HepG2 (cell line): ENCODE measurements around the gene PGAP3. TPM values are rescaled to one million over a fixed set of nuclear protein-coding genes. Genes with fewer than 3 reads are reported as not detected.
A peak's percentile ranks its signal among the peaks of the same experiment; 100 is the strongest.

Experiments used
- BRCA1 ChIP-seq: sonication (generic); formaldehyde crosslinking; IDR thresholded peaks from 2 replicates; pipeline ENCODE4 v1.4.0; 2020; ENCODE audit warnings: missing genetic modification reagents
- CBX1 ChIP-seq: IDR thresholded peaks from one replicate; pipeline ENCODE4 v1.6.1; 2016; ENCODE audit warnings: antibody characterized with exemption, low read depth
- CBX5 ChIP-seq: sonication (generic); formaldehyde crosslinking; IDR thresholded peaks from 2 replicates; pipeline ENCODE4 v1.4.0; 2020; ENCODE audit warnings: missing genetic modification reagents, borderline replicate concordance
- EED ChIP-seq: sonication (generic); formaldehyde crosslinking; IDR thresholded peaks from 2 replicates; pipeline ENCODE4 v1.5.0; 2020; ENCODE audit warnings: mild to moderate bottlenecking, missing genetic modification reagents
- HNRNPUL1 ChIP-seq: fragments of 200-400 bp; formaldehyde crosslinking; IDR thresholded peaks from 2 replicates; pipeline ENCODE4 v1.6.1; 2017; ENCODE audit warnings: low read depth, mild to moderate bottlenecking, low read length, moderate library complexity
- KDM3A ChIP-seq: IDR thresholded peaks from 2 replicates; pipeline ENCODE4 v1.6.1; 2018; ENCODE audit warnings: low read depth, missing compliant biosample characterization
- MIER3 ChIP-seq: IDR thresholded peaks from 2 replicates; pipeline ENCODE4 v1.6.1; 2016; ENCODE audit warnings: missing compliant biosample characterization, borderline replicate concordance
- MLLT10 ChIP-seq: sonication (generic); formaldehyde crosslinking; IDR thresholded peaks from 2 replicates; pipeline ENCODE4 v1.4.0; 2020; ENCODE audit warnings: missing genetic modification reagents
- SSRP1 ChIP-seq: IDR thresholded peaks from 2 replicates; pipeline ENCODE4 v1.6.1; 2016; ENCODE audit warnings: control low read depth
- YEATS4 ChIP-seq: sonication (generic); formaldehyde crosslinking; IDR thresholded peaks from 2 replicates; pipeline ENCODE4 v1.4.0; 2020; ENCODE audit warnings: missing genetic modification reagents, borderline replicate concordance
- ZKSCAN1 ChIP-seq: fragments of 150-350 bp; IDR thresholded peaks from 2 replicates; pipeline ENCODE4 v1.6.1; 2014; ENCODE audit warnings: low read length
- ZNF17 ChIP-seq: sonication (generic); formaldehyde crosslinking; IDR thresholded peaks from 2 replicates; pipeline ENCODE4 v1.5.0; 2020; ENCODE audit warnings: mild to moderate bottlenecking, missing genetic modification reagents
- ZNF232 ChIP-seq: sonication (generic); formaldehyde crosslinking; IDR thresholded peaks from 2 replicates; pipeline ENCODE4 v1.4.0; 2020; ENCODE audit warnings: missing genetic modification reagents, borderline replicate concordance
- ZNF546 ChIP-seq: sonication (generic); formaldehyde crosslinking; conservative IDR thresholded peaks from 2 replicates; pipeline ENCODE4 v1.8.1; 2023; ENCODE audit warnings: mild to moderate bottlenecking, missing genetic modification reagents
- ZNF724P ChIP-seq: sonication (generic); formaldehyde crosslinking; IDR thresholded peaks from 2 replicates; pipeline ENCODE4 v1.8.0; 2022; ENCODE audit warnings: missing genetic modification reagents, borderline replicate concordance
- polyA plus RNA-seq, 8 experiments: library from polyadenylated mRNA; depleted of rRNA in 3 of 8; stranded (reverse) in 7 of 8; unstranded in 1 of 8; fragments of >200 nt; fragmentation: Illumina TruSeq in 4 of 8; extraction: Trizol in 4 of 8; gene quantifications; 2 replicates each; pipeline versions ENCODE4 v1.2.1 to v1.2.3, GENCODE V29; 2011 to 2016; ENCODE audit warnings: low read depth in 4 of 8, missing spikeins in 1 of 8, mixed read lengths in 1 of 8; ENCODE audit not compliant: insufficient read depth in 1 of 8
- total RNA-seq, 5 experiments: library from RNA; depleted of rRNA; stranded (reverse); fragments of >200 nt; fragmentation: Illumina TruSeq; extraction: Trizol; gene quantifications; 2 replicates each; pipeline ENCODE4 v1.2.3, GENCODE V29; 2016; ENCODE audit warnings: low read depth in 1 of 5
- TF ChIP-seq, protein P1 (sequence below): sonication (generic); formaldehyde crosslinking; IDR thresholded peaks from 2 replicates; pipeline ENCODE4 v1.8.1; 2023; ENCODE audit warnings: mild to moderate bottlenecking, moderate library complexity, missing genetic modification reagents
- TF ChIP-seq, protein P2 (sequence below): sonication (generic); formaldehyde crosslinking; IDR thresholded peaks from 2 replicates; pipeline ENCODE4 v1.4.0; 2020; ENCODE audit warnings: missing genetic modification reagents, borderline replicate concordance
- TF ChIP-seq, protein P3 (sequence below): fragments of 450-650 bp; IDR thresholded peaks from 2 replicates; pipeline ENCODE4 v1.6.1; 2017; ENCODE audit warnings: mild to moderate bottlenecking
- TF ChIP-seq, protein P4 (sequence below): IDR thresholded peaks from 2 replicates; pipeline ENCODE4 v1.6.1; 2016
- TF ChIP-seq, protein P5 (sequence below): sonication (generic); formaldehyde crosslinking; IDR thresholded peaks from 2 replicates; pipeline ENCODE4 v1.5.0; 2020; ENCODE audit warnings: missing genetic modification reagents, mild to moderate bottlenecking, borderline replicate concordance
- TF ChIP-seq, protein P6 (sequence below): sonication (generic); formaldehyde crosslinking; IDR thresholded peaks from 2 replicates; pipeline ENCODE4 v1.8.1; 2023; ENCODE audit warnings: missing genetic modification reagents, mild to moderate bottlenecking, borderline replicate concordance

The PGAP3 gene
- total and polyA plus RNA-seq, 2 of the 13 experiments (the other 11 are each of a cell fraction or from before 2014, with no cell fraction given) = 11.9 to 14.6 TPM

DNA sequence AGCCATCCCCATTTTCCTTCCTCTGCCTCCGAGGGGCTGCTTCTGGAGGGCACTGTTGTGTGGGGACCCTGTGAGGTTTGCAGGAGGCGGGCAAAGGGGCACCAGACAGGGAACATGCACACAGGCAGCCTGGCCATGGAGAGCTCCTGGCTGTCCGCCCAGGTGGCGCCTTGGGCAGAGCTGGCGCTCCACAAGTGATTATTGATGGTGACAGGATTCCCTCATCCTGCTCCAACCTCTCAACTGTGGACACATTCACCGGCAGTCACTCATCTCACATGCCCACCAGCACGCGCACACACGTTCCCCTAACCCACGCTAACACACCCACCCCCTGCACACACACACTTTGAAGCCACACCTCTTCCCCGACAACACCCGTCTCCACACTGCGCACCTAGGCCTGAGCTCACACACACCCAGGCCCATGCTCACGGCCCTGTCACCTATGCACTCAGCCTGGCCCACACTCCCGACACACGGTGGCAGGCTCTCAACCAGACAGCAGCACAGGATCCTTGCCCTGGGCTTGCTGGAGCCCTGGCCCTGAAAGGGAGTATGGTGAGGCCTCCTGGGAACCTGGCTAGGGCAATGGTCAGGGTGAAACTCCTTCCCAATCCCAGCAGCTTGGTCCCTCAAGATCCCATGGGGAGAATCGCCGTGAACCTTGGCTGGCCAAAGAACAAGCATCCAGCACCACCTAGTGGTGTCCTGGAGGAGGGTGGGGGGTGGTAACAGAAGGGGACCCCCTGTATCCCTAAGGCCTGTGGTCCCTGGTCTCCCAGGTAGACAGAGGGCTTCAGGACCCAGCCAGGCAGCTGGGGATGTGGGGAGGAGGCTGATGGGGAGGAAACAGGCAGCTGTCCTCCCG, 16.0 kb downstream of the PGAP3 start (continued):
- no peak for TF ChIP-seq ZNF724P (CRISPR knock-in tag)
- no peak for TF ChIP-seq MIER3 (CRISPR knock-in tag)
- TF ChIP-seq CBX5 = no peak
- peak; percentile 18 for TF ChIP-seq CBX1
- TF ChIP-seq ZNF17 (CRISPR knock-in tag) = no peak
- TF ChIP-seq BRCA1 (CRISPR knock-in tag) = no peak
- no peak for TF ChIP-seq ZKSCAN1
- TF ChIP-seq, protein P1, sequence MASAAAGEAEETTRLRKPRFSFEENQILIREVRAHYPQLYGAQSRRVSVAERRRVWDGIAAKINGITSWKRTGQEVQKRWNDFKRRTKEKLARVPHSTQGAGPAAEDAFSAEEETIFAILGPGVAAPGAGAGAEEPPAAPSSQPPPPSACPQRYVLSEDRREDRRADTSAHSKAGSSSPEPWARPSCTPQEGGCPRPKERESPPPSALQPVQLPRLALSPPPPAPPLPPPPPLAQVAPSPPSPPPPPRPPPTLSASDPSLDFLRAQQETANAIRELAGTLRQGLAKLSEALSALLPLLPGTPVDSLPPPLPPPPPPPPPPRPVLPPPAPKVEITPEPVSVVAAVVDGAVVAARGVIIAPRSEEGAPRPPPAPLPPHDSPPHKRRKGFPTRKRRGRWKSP (CRISPR knock-in tag) = no peak
- TF ChIP-seq, protein P2, sequence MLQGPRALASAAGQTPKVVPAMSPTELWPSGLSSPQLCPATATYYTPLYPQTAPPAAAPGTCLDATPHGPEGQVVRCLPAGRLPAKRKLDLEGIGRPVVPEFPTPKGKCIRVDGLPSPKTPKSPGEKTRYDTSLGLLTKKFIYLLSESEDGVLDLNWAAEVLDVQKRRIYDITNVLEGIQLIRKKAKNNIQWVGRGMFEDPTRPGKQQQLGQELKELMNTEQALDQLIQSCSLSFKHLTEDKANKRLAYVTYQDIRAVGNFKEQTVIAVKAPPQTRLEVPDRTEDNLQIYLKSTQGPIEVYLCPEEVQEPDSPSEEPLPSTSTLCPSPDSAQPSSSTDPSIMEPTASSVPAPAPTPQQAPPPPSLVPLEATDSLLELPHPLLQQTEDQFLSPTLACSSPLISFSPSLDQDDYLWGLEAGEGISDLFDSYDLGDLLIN (CRISPR knock-in tag) = no peak
- peak; percentile 69 for TF ChIP-seq KDM3A
- no peak for TF ChIP-seq SSRP1
- TF ChIP-seq EED (CRISPR knock-in tag) = peak; percentile 94
- TF ChIP-seq, protein P3, sequence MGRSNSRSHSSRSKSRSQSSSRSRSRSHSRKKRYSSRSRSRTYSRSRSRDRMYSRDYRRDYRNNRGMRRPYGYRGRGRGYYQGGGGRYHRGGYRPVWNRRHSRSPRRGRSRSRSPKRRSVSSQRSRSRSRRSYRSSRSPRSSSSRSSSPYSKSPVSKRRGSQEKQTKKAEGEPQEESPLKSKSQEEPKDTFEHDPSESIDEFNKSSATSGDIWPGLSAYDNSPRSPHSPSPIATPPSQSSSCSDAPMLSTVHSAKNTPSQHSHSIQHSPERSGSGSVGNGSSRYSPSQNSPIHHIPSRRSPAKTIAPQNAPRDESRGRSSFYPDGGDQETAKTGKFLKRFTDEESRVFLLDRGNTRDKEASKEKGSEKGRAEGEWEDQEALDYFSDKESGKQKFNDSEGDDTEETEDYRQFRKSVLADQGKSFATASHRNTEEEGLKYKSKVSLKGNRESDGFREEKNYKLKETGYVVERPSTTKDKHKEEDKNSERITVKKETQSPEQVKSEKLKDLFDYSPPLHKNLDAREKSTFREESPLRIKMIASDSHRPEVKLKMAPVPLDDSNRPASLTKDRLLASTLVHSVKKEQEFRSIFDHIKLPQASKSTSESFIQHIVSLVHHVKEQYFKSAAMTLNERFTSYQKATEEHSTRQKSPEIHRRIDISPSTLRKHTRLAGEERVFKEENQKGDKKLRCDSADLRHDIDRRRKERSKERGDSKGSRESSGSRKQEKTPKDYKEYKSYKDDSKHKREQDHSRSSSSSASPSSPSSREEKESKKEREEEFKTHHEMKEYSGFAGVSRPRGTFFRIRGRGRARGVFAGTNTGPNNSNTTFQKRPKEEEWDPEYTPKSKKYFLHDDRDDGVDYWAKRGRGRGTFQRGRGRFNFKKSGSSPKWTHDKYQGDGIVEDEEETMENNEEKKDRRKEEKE = no peak
- TF ChIP-seq HNRNPUL1 = no peak
- TF ChIP-seq MLLT10 (CRISPR knock-in tag) = no peak
- TF ChIP-seq ZNF546 (CRISPR knock-in tag) = no peak
- TF ChIP-seq, protein P4, sequence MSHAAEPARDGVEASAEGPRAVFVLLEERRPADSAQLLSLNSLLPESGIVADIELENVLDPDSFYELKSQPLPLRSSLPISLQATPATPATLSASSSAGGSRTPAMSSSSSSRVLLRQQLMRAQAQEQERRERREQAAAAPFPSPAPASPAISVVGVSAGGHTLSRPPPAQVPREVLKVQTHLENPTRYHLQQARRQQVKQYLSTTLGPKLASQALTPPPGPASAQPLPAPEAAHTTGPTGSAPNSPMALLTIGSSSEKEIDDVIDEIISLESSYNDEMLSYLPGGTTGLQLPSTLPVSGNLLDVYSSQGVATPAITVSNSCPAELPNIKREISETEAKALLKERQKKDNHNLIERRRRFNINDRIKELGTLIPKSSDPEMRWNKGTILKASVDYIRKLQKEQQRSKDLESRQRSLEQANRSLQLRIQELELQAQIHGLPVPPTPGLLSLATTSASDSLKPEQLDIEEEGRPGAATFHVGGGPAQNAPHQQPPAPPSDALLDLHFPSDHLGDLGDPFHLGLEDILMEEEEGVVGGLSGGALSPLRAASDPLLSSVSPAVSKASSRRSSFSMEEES (CRISPR knock-in tag) = no peak
- peak; percentile 46; the same call in 1 of the 2 replicates for TF ChIP-seq YEATS4
- TF ChIP-seq, protein P5, sequence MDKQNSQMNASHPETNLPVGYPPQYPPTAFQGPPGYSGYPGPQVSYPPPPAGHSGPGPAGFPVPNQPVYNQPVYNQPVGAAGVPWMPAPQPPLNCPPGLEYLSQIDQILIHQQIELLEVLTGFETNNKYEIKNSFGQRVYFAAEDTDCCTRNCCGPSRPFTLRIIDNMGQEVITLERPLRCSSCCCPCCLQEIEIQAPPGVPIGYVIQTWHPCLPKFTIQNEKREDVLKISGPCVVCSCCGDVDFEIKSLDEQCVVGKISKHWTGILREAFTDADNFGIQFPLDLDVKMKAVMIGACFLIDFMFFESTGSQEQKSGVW (CRISPR knock-in tag) = no peak
- no peak for TF ChIP-seq ZNF232
- TF ChIP-seq, protein P6, sequence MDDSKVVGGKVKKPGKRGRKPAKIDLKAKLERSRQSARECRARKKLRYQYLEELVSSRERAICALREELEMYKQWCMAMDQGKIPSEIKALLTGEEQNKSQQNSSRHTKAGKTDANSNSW (CRISPR knock-in tag) = no peak; the same call in 1 of the 2 replicates
